OCI-LY7 (cell line): ENCODE results near the gene NCKAP5. TPM values are rescaled to one million over a fixed set of nuclear protein-coding genes. Genes with fewer than 3 reads are reported as not detected.

Experiments used
- BruUV-seq: library from RNA; stranded (reverse); fragments of 400-500 nt; replicated peaks from 2 replicates; lab custom pipeline; 2021; lab: Mats Ljungman, UMichigan
- CTCF ChIA-PET: fragments of 300-600 bp; sonication (Branson Sonifier 250); formaldehyde crosslinking; loops from one replicate; lab custom pipeline; 2022; ENCODE audit warnings: antibody characterized with exemption; ENCODE audit not compliant: unreplicated experiment; lab: Charles Lee
- POLR2A ChIA-PET: fragments of 300-600 bp; sonication (Branson Sonifier 250); formaldehyde crosslinking; loops from one replicate; lab custom pipeline; 2022; ENCODE audit warnings: antibody characterized with exemption; lab: Charles Lee
- DNase-seq: peaks from one replicate; pipeline ENCODE4 v3.0.0-alpha.2; 2015; ENCODE audit warnings: low spot score
- H2AFZ ChIP-seq: fragments of 200-600 bp; sonication (generic), shearing (Covaris generic); 2 replicates; pipeline ENCODE4 v1.6.1; 2014; ENCODE audit warnings: mild to moderate bottlenecking, antibody characterized with exemption, low read length, moderate library complexity
- H3K27ac ChIP-seq: fragments of 200-600 bp; sonication (generic); 2 replicates; pipeline ENCODE4 v1.5.1; 2014; ENCODE audit warnings: mixed run types, low read depth, mild to moderate bottlenecking, moderate library complexity, low read length, inconsistent platforms; ENCODE audit not compliant: poor library complexity, severe bottlenecking
- H3K36me3 ChIP-seq: fragments of 200-600 bp; sonication (generic); 2 replicates; pipeline ENCODE4 v1.6.1; 2014; ENCODE audit warnings: mild to moderate bottlenecking, antibody characterized with exemption, low read length, moderate library complexity, mixed read lengths; ENCODE audit not compliant: insufficient read depth
- H3K4me1 ChIP-seq: fragments of 200-600 bp; sonication (generic); 2 replicates; pipeline ENCODE4 v1.5.1; 2014; ENCODE audit warnings: mild to moderate bottlenecking, low read length; ENCODE audit not compliant: insufficient read depth, poor library complexity, severe bottlenecking
- H3K4me2 ChIP-seq: fragments of 200-600 bp; sonication (generic); 2 replicates; pipeline ENCODE4 v1.6.1; 2014; ENCODE audit warnings: mild to moderate bottlenecking, low read length
- H3K4me3 ChIP-seq: fragments of 200-600 bp; sonication (generic); 2 replicates; pipeline ENCODE4 v1.5.1; 2014; ENCODE audit warnings: mild to moderate bottlenecking, low read depth, low read length; ENCODE audit not compliant: poor library complexity, severe bottlenecking
- H3K79me2 ChIP-seq: fragments of 200-600 bp; sonication (generic); 2 replicates; pipeline ENCODE4 v1.6.1; 2016; ENCODE audit warnings: low read depth, mild to moderate bottlenecking, low read length, moderate library complexity, mixed read lengths; ENCODE audit not compliant: insufficient read depth
- H3K9me2 ChIP-seq: fragments of 200-600 bp; sonication (generic); 2 replicates; pipeline ENCODE4 v1.6.1; 2016; ENCODE audit warnings: mild to moderate bottlenecking, low read length, mixed read lengths; ENCODE audit not compliant: insufficient read depth
- H3K9me3 ChIP-seq: fragments of 200-600 bp; sonication (generic); 2 replicates; pipeline ENCODE4 v1.6.1; 2014; ENCODE audit warnings: mild to moderate bottlenecking, mixed run types, low read length, mixed read lengths
- H4K20me1 ChIP-seq: fragments of 200-600 bp; sonication (generic); 2 replicates; pipeline ENCODE4 v1.6.1; 2014; ENCODE audit warnings: mild to moderate bottlenecking, antibody characterized with exemption, low read length, moderate library complexity, mixed read lengths; ENCODE audit not compliant: insufficient read depth
- CTCF ChIP-seq: fragments of 200-600 bp; sonication (generic); conservative IDR thresholded peaks from 2 replicates; pipeline ENCODE4 v1.5.1; 2014; ENCODE audit warnings: mild to moderate bottlenecking, antibody characterized with exemption, low read length, moderate library complexity, mixed read lengths
- EZH2phosphoT487 ChIP-seq: fragments of 200-600 bp; sonication (generic); IDR thresholded peaks from 2 replicates; pipeline ENCODE4 v1.6.1; 2018; ENCODE audit warnings: low read depth, borderline replicate concordance, mild to moderate bottlenecking, mixed run types, antibody characterized with exemption, low read length, moderate library complexity, mixed read lengths
- intact Hi-C: fragments of 100-400 bp; cut with micrococcal nuclease; formaldehyde crosslinking; loops from one replicate; pipeline ENCODE4 v1.10.0; 2022; ENCODE audit not compliant: unreplicated experiment
- total RNA-seq, 2 experiments: library from RNA; depleted of rRNA in 1 of 2; stranded (reverse); fragments of >200 nt in 1 of 2; shearing (Covaris generic) in 1 of 2; gene quantifications; 2 replicates each; pipeline ENCODE4 v1.2.3, GENCODE V29; 2014 to 2022

NCKAP5 gene
- total RNA-seq, 2 experiments from 2014 or later = not detected

- POLR2A ChIA-PET = no interaction called here
- Histone ChIP-seq H3K9me3 (no peaks in the 10 kb centered on the region), H4K20me1 (no peaks in the 10 kb centered on the region), H3K9me2 (no peaks in the 10 kb centered on the region), H3K4me1 (no peaks in the 10 kb centered on the region), H3K4me3 (no peak overlapping the region), H3K79me2 (no peaks in the 10 kb centered on the region), H3K4me2 (no peak overlapping the region), H3K27ac (no peak overlapping the region), H3K36me3 (no peaks in the 10 kb centered on the region), H2AFZ (no peak overlapping the region)
- intact Hi-C loops = no loop called here
- TF ChIP-seq EZH2phosphoT487 (no peak), CTCF (no peak)
- BruUV-seq = no TSS peak
- no peak for DNase-seq
- CTCF ChIA-PET = no interaction called here
These were observed 236.8 kb downstream of the NCKAP5 start for GRCh38 chr2:133331436-133331835.

- H3K27ac ChIP-seq = no peak overlapping the region
- no peaks in the 10 kb centered on the region for H3K36me3 ChIP-seq
- no peaks in the 10 kb centered on the region for H3K9me2 ChIP-seq
- ChIA-PET CTCF (interaction anchor here (0.6 kb wide), 1 partner anchor 1535 kb away, joined by 3 read pairs; no protein-coding TSS in a partner anchor), POLR2A (no interaction called here)
- H3K9me3 ChIP-seq = no peaks in the 10 kb centered on the region
- no peak for DNase-seq
- no peaks in the 10 kb centered on the region for H3K79me2 ChIP-seq
- no peak overlapping the region for H3K4me3 ChIP-seq
- H3K4me1 ChIP-seq = no peaks in the 10 kb centered on the region
- no TSS peak for BruUV-seq
- intact Hi-C loops = no loop called here
- no peak for TF ChIP-seq CTCF
- no peak for TF ChIP-seq EZH2phosphoT487
- H2AFZ ChIP-seq = no peak overlapping the region
- no peaks in the 10 kb centered on the region for H4K20me1 ChIP-seq
- H3K4me2 ChIP-seq = no peak overlapping the region
These were observed 241.4 kb downstream of the NCKAP5 start for GRCh38 chr2:133326652-133327397.

- TF ChIP-seq CTCF (no peak), EZH2phosphoT487 (no peak)
- CTCF ChIA-PET = no interaction called here
- no peak for DNase-seq
- Histone ChIP-seq H3K9me2 (no peaks in the 10 kb centered on the region), H3K27ac (no peak overlapping the region), H3K4me1 (no peaks in the 10 kb centered on the region), H3K79me2 (no peaks in the 10 kb centered on the region), H3K9me3 (no peaks in the 10 kb centered on the region), H4K20me1 (no peaks in the 10 kb centered on the region), H3K36me3 (no peaks in the 10 kb centered on the region), H2AFZ (no peak overlapping the region), H3K4me2 (no peak overlapping the region), H3K4me3 (no peak overlapping the region)
- POLR2A ChIA-PET = no interaction called here
- BruUV-seq = no TSS peak
- intact Hi-C loops = no loop called here
These were observed 244.1 kb downstream of the NCKAP5 start for GRCh38 chr2:133324150-133324561.
